ENCODE measurements around the gene AHRR. TPM values are rescaled to one million over a fixed set of nuclear protein-coding genes. Genes with fewer than 3 reads are reported as not detected.

Gene AHRR
- total RNA-seq, 1 experiment from 2014 or later = 2.2 TPM

- Histone ChIP-seq H3K9ac (ENCODE audit: extremely low read depth, insufficient read length, low read length) (no peak overlapping the region), H4K8ac (replicated peaks; ENCODE audit: insufficient read length, low read depth, low read length) (no peak overlapping the region), H2BK12ac (ENCODE audit: insufficient read length, low read depth, low read length) (no peak overlapping the region), H3K79me1 (ENCODE audit: insufficient read depth, low read depth, low read length, poor library complexity, severe bottlenecking) (no peaks in the 10 kb centered on the region), H2BK5ac (ENCODE audit: insufficient read length, low read length) (no peak overlapping the region), H3K27me3 (ENCODE audit: insufficient read depth, low read length) (peaks cover 27% of the 10 kb centered on the region; the same call in 1 of the 2 replicates), H4K20me1 (ENCODE audit: control insufficient read depth, insufficient read depth, insufficient read length) (no peaks in the 10 kb centered on the region), H3K23ac (ENCODE audit: insufficient read length, low read depth, low read length) (no peak overlapping the region), H2BK15ac (ENCODE audit: low read depth, low read length) (no peak overlapping the region), H3K4me1 (ENCODE audit: insufficient read depth, low read length) (no peaks in the 10 kb centered on the region), H3K27ac (ENCODE audit: insufficient read length, low read depth, low read length) (no peak overlapping the region), H2AK5ac (ENCODE audit: insufficient read length, low read length) (no peak overlapping the region), H3K23me2 (ENCODE audit: insufficient read length, low read depth, low read length, poor library complexity, severe bottlenecking) (peaks cover 11% of the 10 kb centered on the region), H3T11ph (ENCODE audit: low read length) (no peak overlapping the region), H3K4ac (ENCODE audit: low read depth, low read length) (no peak overlapping the region), H3K18ac (ENCODE audit: insufficient read length, low read depth, low read length) (no peak overlapping the region), H2BK120ac (ENCODE audit: low read depth, low read length, poor library complexity, severe bottlenecking) (no peak overlapping the region), H3K14ac (ENCODE audit: insufficient read depth, low read length) (no peak overlapping the region), H3K79me2 (ENCODE audit: insufficient read depth, low read length) (no peaks in the 10 kb centered on the region), H4K5ac (ENCODE audit: insufficient read length, low read depth, low read length) (no peak overlapping the region), H4K91ac (ENCODE audit: insufficient read length, low read depth, low read length) (no peak overlapping the region), H3K9me3 (ENCODE audit: control insufficient read depth, low read depth, low read length) (no peaks in the 10 kb centered on the region), H2AFZ (ENCODE audit: low read length) (no peak overlapping the region), H3K4me2 (ENCODE audit: insufficient read depth, insufficient read length, low read length) (no peak overlapping the region), H3K56ac (ENCODE audit: insufficient read length, low read depth, low read length) (no peak overlapping the region), H2BK20ac (ENCODE audit: low read depth, low read length, poor library complexity, severe bottlenecking) (no peak overlapping the region)
- no CpG with 5 or more reads among the region's 15 CpGs for WGBS (ENCODE audit: extremely low coverage, insufficient read length, low lambda C conversion rate)
- no peak overlapping the region for H3K4me3 Mint-ChIP-seq
- H3K9me3 Mint-ChIP-seq = peaks cover 0 to 2% of the 10 kb centered on the region in 2 experiments; a peak in 1 of 5 replicates
- no peak overlapping the region for H3K27ac Mint-ChIP-seq
- peaks cover 2 to 13% (median 12%) of the 10 kb centered on the region in 3 experiments; a peak in 6 of 7 replicates for H3K36me3 Mint-ChIP-seq (ENCODE audit: insufficient read depth in 1 of 3, low read depth in 3 of 3)
- H3K27me3 Mint-ChIP-seq (ENCODE audit: low read depth) = peaks cover 46% of the 10 kb centered on the region
- no peak for TF ChIP-seq CTCF (conservative IDR thresholded peaks at IDR 0.05)
- peaks cover 8 to 12% of the 10 kb centered on the region in 2 experiments for H3K4me1 Mint-ChIP-seq
- no peak for DNase-seq
Measured at GRCh38 chr5:318341-318897, 3.1 kb upstream of the AHRR start.
